Hematopoietic multipotent progenitor cell treated with erythropoietin and hydrocortisone succinate and interleukin-3 and kit ligand, for 17 days (in vitro differentiated cells): ENCODE measurements around the gene EPHB1.
"Not testable (repeated sequence)": the region's sequence is repeated elsewhere in the genome, so short reads cannot be mapped to it uniquely, and the experiment has no call there.

Experiments
- DNase-seq: peaks from one replicate; pipeline ENCODE4 v3.0.0-alpha.2; 2015; ENCODE audit warnings: low spot score

EPHB1 gene

DNA sequence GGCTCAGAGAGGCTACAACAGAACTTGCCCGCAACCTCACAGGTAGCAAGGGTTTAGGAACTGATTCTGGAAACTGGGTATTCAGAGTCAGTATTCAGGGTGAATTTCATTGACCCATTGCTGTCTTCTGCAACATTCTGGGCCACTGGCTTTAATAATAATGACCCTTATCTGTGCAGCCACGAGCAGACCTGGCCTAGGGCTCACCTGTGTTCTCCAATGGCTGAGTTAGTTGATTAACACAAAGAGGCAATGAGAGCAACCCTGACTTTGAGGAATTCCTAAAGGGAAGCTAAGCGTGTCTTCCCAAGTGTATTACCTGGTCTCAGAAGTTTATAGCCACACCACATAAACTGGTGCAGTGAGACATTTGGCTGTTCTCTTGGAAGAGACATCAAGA, 289.9 kb downstream of the EPHB1 start:
- no peak for DNase-seq

GRCh38 chr3:135085652-135086436, 290.8 kb downstream of the EPHB1 start:
- DNase-seq, result no peak

GRCh38 chr3:135087782-135088181, 292.7 kb downstream of the EPHB1 start:
- no peak for DNase-seq

- DNase-seq, result no peak
Measured at GRCh38 chr3:135089451-135089850, 294.4 kb downstream of the EPHB1 start.

- DNase-seq, result no peak
Measured at GRCh38 chr3:135090020-135090717, 295.1 kb downstream of the EPHB1 start.

GRCh38 chr3:135091946-135092345, 296.9 kb downstream of the EPHB1 start:
- no peak for DNase-seq

DNA sequence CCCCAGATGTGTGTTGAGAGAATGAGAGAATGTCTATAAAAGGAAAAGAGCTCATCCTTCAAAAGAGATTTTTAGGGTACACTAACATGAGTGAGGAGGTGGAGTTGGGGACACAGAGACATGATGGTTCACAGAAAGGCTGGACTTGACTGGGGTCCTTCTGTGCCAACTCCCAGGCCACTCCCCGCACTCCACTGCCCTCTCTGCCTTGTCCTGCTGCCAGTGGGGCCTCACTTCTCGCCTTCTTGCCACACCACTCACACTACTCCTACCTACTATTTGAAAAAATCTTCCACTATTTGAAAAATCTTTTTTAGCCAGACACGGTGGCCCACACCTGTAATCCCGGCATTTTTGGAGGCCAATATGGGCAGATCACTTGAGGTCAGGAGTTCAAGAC, 298.1 kb downstream of the EPHB1 start:
- no peak for DNase-seq

- DNase-seq, result no peak
Measured at GRCh38 chr3:135097276-135097946, 302.4 kb downstream of the EPHB1 start.

DNA sequence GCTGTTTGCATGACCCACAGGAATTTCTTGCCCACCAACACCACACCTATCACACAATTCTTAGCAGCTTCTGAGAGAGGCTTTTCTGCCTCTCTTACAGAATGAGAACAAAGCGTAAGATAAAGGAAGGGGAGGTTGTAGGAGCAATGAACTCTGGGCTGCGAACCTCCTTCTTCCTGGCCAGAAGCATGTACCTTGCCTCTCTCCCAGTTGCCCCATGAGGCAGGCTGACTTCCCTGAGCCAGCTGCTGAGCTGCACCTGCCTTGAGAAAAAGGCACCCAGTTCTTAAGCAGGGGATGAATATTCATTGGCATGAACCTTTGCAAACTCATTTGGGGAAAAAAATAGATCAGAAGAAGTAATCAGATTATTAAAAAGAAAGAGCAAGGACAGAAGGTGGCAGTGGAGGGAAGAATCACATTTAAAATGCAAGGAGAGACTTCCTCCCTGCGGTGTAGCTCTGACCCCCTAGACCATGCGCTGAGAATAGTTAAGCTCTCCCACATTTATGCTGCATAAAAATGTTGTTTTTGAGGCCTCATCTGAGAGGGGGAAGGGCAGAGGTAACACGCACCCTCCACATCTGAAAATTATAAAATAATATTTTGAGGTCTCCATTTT, 304.8 kb downstream of the EPHB1 start:
- DNase-seq, result no peak

- no peak for DNase-seq
Measured at GRCh38 chr3:135100366-135100765, 305.3 kb downstream of the EPHB1 start.

DNA sequence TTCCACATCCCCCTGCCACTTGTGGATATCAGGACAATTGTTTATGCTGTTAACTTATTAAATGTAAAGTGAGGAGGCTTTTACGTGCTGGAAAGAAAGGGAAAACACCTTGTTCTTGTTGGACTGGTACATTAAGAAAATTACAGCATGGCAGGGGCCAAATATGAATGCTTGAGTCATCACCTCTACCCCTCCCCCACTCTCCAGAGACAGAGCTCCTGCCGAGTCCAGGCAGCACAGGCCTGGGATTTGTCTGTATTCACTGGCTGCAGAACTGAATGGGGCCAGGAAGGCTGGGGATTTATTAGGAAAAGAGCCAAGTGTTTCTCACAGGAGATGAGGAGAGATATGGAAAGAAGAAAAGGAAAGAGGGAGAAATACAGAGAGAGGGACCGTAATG, 308.9 kb downstream of the EPHB1 start:
- DNase-seq, result no peak

DNA sequence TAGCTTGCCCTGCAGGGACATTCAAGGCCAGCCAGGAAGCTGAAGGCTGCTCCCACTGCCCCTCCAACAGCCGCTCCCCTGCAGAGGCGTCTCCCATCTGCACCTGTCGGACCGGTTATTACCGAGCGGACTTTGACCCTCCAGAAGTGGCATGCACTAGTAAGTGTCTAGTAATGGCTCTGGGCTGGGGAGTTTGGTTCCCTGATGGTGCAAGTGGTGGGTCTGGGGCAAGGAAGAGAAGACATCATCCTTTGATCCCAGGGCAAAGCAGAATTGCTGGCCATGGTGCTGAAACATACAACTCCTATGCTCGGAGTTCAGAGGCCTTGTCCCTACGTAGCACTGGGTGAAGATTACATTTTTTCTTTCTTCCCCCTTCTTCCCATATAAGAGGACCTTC, 311.4 kb downstream of the EPHB1 start:
- DNase-seq, result no peak

DNA sequence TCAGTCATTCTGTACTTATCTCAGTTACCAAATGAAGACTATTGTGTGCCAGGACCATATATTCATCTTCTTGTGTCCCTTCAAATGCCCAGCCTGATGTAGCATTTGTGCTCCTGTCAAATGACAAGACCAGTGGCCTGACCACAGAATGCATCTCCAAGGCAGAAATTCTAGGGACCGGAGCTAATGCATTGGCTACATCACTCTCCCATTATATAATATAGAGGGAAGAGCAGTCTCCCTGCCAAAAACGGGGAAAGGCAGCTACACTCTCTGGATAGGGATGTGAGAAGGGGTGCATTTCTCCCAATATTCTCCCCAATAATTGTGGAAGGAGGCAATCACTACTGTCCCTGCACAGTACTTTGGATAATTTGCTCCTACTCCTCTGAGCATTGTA, 312.0 kb downstream of the EPHB1 start:
- DNase-seq, result no peak

DNA sequence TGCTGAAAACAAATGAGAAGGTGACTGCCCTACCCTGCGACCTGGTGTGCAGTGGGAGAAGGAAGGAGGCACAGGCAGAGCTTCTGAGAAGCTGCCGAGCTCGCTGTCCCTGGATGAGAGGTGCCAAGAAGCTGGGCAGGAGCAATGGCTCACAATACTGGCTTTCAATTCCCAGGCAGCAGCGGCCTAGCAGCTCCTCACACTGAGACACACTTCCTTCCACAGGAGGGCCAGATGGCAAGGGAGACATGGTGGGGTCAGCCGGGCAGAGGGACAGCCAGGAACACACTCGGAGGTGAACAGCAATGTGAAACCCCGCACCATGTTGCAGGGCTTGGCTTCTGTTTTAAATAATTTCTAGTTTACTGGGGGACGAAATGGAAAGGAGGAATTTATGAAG, 314.6 kb downstream of the EPHB1 start:
- no peak for DNase-seq

DNA sequence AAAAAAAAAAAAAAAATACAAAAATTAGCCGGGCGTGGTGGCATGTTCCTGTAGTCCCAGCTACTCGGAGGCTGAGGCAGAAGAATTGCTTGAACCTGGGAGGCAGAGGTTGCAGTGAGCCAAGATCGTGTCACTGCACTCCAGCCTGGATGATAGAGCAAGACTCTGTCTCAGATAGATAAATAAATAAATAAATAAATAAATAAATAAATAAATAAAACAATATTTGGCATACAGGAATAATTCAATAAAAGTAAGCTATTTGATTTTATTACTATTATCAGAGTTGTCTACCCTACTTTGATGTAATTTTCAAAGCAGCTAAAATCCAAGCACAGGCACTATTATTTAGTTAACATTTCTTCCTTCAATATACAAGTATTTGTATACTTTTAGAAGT, 319.5 kb downstream of the EPHB1 start:
- DNase-seq, result not testable (repeated sequence)

GRCh38 chr3:135117977-135118376, 322.9 kb downstream of the EPHB1 start:
- DNase-seq, result no peak

GRCh38 chr3:135118792-135119191, 323.7 kb downstream of the EPHB1 start:
- no peak for DNase-seq

DNA sequence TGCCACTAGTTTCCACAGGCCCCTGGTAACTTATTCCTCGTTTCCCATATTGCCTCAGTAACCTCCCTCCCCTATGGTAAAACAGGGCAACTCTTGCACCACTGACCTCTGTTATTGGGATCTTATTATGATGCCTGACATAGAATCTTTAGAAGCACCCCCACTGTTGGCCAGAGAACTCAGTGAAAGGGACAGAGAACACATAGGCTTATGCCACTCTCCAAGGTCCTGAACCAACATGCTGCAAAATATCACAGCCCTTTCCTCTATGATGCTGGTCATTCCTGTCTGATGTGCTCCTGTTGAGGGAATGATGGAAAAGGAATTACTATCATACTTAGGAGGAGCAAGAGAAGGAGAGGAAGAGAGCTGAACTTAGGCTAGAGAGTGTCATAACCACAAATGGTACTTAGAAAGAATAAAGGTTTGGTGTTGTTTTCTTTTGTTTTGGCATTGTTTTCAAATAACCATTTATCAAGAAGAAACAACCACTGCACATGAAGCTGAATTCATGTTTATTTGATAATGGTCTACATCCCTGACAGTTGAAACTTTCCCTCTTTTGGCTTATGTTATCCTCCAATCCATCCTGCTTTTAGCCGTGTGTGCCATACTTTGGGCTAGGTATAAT, 330.2 kb downstream of the EPHB1 start:
- no peak for DNase-seq

DNA sequence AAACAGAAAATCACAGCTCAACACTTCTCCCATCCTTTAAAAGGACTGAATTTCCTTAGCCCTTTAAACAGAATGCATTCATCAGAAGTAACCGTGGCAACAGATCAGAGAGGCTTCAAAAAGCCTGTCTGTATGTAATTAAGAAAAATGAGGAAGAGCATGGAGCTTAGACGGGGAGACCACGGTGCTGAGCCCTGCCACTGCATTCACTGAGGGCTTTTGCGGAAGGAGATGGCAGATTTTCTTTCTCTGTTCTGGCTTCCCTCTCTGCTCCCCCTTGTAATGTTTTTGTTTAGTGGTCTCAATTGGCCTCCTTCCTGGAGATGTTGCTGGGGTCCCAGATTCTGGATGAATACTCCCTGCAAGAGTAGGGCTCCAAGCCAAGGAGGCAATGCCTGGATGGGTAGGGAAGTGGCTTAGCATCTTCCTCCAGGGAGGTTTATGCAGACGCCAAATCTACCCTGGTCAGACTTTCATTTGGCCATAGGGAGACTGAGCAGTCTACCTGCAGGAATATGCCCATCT, 332.9 kb downstream of the EPHB1 start:
- DNase-seq, result no peak

GRCh38 chr3:135128818-135129217, 333.8 kb downstream of the EPHB1 start:
- DNase-seq, result no peak

GRCh38 chr3:135131290-135131689, 336.2 kb downstream of the EPHB1 start:
- no peak for DNase-seq
